ENCODE results near the gene SKP1.
A peak's percentile ranks its signal among the peaks of the same experiment; 100 is the strongest.
"Not testable (repeated sequence)": the region's sequence is repeated elsewhere in the genome, so short reads cannot be mapped to it uniquely, and the experiment has no call there.

SKP1 gene

DNA sequence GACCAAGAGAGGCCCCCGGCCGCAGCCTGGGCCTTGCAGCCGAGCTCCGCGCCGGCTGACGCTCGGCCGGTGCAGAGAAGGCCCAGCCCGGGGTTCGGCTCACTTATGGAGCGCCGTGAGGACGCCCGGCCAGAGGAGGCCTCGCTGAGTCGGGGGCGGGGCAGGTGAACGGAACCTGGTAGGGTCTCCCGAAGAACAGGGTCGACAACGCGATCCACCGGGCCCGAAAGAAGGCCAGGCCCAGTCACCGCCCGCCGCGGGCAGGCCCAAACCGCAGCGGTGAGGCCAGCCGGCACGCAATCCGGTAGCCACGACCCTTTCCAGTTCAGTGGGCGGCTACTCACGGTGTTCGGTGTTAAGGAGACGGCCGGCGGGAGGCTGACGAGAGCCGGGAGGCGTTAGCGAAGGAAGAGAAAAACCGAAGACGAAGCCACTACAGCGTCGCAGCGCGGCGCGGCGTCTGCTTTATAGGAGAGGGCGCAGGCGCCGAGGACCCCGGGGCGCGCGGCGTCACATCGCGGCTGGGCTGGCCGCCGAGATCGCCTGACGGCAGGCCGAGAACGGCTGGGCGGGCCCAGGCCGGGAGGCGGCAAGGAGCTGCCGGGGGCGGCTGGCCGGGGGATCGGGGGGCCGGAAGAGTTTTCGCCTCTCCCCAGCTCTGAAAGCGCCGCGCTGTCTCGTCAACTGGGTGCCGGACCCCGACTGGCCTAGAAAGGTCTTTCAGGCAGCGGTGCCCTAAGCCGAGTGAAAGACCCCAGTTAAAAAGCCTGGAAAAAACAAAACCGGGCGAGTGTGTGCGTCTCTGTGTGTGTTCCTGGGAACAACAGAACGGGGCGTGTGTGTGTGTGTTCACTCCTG, at the start of gene SKP1:
Gene SKP1 (minus strand): TSS at position 440 of the 858 bp plus-strand sequence. CDS start 2,928 bp downstream, outside the sequence.
- peak; percentile 74 to 81 (median 78) for DNase-seq (ENCODE audit: low read depth in 3 of 3)

DNA sequence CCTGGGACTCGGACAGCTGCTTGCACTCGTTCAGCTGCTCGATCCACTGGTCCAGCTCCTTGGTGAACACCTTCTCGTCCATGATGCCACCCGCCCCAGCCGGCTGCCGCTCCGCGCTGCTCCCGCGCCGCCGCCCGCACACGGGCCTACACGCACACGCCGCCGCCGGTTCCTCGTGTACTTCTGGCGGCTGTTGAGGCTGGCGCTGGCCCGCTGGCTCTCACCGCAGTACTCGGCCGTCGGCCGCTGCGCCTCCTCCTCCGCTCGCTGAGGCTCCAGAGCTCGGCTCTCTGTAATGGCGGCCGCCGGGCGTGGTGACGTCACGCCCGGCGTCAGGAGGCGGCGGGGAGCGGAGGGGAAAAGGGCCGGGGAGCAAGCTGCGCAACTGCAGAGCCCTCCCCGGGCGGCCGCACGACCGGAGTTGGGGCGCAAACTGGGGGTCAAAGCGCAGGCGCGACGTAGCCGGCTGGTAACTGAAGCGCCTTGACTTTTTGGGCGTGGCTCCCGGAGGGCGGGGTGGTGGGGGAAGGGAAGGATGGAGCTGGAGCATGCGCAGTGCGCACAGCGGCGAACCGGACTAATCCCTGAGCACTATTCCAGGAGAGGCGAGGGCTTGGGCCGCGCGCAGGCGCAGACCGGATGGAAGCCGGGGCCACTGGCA, 49.2 kb upstream of the SKP1 start, which contains the start of gene PPP2CA:
Gene PPP2CA (minus strand): TSS at position 294 of the 661 bp plus-strand sequence. CDS start 212 bp downstream, at position 82.
- DNase-seq (ENCODE audit: low read depth in 3 of 3), result peak; percentile 99 to 100 (median 99)

DNA sequence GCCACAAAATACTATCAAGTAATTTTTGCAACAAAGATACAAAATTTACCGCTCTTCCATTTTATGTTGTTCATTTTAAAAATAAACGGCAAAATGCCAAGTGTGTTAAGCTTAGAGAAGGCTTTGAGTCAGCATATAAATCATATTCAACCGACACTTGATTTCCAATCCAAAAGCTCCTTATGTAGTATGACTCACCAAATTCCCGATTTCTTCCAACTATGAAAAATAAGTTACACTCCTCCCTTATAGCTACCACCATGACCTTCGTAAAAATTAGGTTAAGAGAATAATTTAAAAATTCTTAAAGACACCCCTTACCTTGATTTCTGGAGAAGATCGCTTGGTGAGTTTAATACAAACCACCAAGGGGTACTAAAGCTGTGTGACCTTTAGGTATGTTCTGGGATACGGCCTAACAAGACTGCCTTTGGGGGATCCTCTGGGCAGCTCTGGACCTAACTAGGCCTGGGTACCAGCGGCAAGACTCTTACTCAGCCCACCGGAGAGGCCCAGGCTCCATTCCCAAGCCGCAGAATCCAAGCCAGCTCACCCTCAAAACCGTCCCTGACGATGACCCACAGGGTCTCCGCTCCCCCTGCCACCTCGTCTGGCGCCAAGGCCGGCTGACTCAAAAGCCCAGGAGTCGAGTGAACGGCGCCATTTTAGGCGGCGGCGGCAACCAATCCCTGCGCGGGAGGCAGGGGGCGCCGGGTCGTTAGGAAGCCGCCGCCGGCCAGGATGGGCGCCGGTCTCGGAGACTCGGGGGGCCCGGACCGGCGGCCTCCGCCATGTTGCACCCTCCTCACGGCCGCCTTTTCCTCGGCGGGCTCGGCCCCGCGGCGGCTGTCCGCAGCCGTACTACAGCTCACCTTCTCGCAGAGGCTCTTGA, 48.4 kb upstream of the SKP1 start:
- peak; percentile 31 to 39 (median 33) for DNase-seq (ENCODE audit: low read depth in 3 of 3)

DNA sequence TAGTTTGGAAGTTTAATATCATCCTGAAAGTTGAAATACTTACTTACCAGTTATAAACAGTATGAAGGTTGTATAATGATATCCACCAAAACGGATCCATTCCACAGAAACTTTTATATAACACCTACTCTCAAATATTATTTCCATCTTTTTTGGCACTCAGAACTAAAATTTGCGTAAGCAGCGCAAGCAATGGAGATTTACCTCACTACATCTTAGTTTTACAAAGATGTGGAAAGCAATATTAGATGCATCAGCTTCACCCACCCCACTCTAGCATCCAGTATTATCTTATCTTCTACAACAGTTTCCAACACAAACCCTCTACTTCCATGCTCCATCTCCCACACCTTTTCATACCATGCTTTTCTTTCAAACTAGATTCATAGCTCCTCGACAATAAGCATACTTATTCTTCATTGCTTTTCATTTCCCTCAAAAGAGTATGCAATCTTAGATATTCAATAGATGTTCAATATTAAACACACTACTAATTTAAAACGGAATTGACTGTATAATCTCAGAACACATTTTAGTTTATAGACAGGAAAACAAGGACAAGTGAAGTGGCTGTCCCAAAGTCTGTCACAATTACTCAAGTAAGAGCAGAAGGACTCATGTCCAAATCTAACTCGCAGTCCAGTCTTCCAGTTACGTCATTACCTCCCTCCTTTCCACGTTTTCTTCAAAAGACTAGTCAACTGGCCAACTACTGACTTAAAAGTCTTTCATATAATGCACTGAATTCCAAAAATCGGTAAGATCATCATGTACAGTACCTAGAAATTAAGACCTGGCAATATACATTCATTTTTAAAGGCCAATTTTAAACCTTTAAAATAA, 46.9 kb upstream of the SKP1 start:
- no peak for DNase-seq (ENCODE audit: low read depth in 3 of 3)

DNA sequence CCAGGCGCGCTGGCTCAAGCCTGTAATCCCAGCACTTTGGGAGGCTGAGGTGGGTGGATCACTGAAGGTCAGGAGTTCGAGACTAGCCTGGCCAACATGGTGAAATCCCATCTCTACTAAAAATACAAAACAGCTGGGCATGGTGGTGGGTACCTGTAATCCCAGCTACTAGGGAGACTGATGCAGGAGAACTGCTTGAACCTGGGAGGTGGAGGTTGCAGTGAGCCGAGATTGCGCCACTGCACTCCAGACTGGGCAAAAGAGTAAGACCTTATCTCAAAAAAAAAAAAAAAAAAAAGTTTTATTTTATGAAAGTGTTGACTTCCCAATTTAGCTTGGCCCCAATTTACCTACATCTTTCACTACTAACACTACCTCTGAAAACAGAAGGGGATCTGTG, 44.9 kb upstream of the SKP1 start:
- not testable (repeated sequence) for DNase-seq (ENCODE audit: low read depth in 3 of 3)

DNA sequence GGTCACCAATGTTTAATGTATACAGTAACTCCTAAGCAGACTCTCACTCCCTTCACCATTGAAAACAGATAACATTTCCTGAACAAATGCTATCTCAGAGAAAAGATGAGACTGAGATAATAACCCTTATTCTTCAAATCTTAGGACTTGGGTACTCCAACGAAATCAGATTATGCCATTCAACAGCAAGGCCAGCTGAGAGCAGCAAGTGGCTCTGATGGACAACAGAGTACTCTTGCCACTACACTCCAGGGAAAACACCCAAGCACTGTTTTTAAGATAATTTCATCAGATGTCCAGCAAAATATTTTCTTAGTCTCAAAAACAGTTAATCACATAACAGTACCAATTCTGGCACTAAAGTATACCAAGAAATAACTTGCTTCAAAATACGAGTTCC, 39.0 kb upstream of the SKP1 start:
- DNase-seq (ENCODE audit: low read depth in 3 of 3), result no peak

DNA sequence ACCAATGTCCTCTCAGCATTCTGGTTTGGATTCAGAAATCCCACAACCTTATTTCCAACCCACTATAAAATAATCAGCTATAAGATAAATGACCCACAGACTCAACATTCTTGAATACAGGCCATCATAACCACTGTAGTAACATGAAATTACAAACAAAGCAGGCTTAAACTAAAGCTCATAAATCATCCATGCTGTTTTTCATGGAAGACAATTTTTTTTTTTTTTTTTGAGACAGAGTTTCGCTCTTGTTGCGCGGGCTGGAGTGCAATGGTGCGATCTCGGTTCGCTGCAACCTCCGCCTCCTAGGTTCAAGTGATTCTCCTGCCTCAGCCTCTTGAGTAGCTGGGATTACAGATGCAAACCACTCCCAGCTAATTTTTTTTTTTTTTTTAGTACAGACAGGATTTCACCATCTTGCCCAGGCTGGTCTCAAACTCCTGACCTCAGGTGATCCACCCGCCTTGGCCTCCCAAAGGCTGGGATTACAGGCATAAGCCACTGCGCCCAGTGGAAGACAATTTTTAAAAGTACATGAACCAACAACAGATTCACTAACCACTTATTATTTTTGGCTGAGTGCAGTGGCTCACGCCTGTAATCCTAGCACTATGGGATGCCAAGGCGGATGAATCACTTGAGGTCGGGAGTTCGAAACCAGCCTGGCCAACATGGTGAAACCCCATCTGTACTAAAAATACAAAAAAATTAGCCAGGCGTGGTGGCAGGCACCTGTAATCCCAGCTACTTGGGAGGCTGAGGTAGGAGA, 34.7 kb upstream of the SKP1 start:
- not testable (repeated sequence) for DNase-seq (ENCODE audit: low read depth in 3 of 3)

DNA sequence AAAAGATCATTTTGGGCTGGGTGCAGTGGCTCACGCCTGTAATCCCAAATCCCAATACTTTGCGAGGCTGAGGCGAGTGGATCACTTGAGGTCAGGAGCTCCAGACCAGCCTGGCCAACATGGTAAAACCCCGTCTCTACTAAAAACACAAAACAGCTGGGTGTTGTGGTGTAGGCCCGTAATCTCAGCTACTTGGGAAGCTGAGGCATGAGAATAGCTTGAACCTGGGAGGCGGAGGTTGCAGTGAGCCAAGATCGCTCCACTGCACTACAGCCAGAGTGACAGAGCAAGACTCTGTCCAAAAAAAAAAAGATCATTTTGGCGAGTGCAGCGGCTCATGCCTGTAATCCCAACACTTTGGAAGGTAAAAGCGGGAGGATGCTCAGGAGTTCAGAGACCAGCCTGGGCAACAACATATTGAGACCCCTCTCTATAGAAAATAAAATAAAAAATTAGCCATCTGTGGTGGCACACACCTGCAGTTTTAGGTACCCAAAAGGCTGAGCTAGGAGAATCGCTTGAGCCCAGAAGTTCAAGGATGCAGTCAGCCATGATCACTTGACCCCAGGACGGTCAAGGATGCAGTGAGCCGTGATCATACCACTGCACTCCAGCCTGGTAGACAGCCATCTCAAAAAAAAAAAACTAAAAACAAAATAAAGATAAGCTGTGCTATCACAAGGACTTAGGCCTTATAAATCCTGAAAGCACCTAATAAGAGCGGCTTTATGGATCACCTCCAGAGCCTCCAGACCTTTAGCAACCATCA, 32.9 kb upstream of the SKP1 start:
- no peak for DNase-seq (ENCODE audit: low read depth in 3 of 3)

DNA sequence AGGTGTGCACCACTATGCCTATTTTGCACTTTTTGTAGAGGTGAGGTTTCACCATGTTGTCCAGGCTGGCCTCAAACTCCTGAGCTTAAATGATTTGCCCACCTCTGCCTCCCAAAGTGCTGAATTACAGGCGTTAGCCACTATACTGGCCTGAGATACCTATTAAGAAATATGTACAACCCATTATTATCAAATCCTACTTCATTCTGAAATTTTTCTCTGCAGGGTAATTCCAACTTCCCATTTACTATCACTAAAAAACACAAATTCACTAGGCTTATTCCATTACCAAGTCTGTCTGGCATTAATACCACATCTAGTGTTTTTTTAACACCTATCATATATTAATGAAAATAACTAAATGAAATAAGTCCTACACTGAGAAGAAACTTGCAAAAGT, 30.9 kb upstream of the SKP1 start:
- DNase-seq (ENCODE audit: low read depth in 3 of 3), result no peak

DNA sequence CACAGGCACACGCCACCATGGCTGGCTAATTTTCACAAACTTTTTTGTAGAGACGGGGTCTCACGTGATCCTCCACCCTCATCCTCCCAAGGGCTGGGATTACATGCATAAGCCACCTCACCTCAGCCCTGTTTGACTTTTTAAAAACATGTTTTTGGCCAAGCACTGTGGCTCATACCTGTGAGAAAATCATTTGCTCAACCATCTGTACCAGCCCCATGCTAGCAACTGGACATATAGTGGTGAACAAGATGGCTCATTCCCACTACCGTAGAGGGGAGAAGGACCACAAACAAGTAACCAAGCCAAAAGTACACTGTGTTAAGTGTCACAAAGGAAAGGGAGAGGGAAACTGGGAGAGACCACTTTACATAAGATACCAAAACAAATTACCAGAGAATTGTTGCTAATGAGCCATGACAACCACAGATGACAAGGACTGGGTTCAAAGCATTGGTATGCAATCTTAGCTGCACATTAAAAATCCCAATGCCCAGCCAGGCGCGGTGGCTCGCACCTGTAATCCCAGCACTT, 29.9 kb upstream of the SKP1 start:
- DNase-seq (ENCODE audit: low read depth in 3 of 3), result no peak

DNA sequence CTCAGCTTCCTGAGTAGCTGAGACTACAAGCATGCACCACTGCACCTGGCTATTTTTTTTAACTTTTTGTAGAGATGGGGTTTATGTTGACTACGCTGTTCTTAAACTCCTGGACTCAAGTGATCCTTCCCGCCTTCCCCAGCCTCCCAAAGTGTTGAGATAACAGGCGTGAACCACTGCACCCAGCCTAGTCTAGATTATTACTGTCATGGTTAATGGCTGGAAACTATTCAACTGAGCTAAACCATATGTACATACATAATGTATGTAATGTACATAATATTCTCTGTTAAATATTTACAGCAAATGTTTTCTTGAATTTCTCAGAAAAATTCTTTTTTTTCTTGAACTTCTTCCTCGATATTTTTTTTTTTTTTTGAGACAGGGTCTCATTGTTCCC, 27.8 kb upstream of the SKP1 start:
- DNase-seq (ENCODE audit: low read depth in 3 of 3), result no peak

DNA sequence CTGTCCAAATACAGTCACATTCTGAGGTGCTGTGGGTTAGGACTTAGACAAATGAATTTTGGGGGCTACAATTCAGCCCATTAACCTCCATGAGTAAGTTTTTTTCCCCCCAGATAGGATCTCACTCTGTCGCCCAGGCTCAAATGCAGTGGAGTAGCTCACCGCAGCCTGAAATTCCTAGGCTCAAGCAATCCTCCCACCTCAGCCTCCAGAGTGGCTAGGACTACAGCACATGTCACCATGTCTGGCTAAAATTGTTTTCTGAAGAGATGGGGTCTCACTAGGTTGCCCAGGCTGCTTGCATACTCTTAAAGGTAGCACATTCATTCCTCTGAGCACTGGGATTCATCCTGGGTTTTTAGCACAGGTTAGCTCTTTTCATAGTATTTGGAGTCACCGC, 26.9 kb upstream of the SKP1 start:
- no peak for DNase-seq (ENCODE audit: low read depth in 3 of 3)

DNA sequence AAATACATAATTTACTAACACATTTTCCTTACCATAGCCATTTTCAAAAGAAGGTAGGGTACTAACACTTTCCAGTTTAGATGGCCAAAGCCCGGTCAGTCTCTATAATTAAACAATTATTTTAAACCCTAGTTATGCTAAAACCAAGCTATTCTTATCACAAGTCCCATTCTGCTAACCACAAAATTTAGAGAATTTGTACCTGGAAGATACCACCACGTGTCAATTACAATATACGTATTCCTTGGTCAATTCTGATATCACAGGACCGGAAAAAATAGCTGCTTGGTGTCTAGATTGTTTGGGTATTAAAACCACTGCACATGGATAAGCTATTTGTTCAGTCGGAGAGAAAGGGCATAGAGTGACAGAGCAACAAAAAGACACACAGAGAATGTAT, 18.9 kb upstream of the SKP1 start:
- no peak for DNase-seq (ENCODE audit: low read depth in 3 of 3)

DNA sequence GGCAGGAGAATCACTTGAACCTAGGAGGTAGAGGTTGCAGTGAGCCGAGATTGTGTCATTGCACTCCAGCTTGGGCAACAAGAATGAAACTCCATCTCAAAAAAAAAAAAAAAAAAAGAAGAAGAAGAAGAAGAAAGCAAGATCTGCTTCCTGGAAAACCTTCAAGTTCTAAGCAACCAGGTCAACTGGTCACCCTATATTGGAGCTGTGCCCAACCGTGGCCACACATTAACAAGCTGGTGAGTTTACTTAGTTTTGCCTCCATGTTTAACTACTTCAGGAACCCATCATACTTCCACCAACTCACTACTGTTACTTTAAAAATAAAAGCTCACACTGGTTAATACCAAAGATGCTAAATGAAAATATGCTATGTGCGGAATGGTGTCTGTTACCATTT, 12.3 kb upstream of the SKP1 start:
- no peak for DNase-seq (ENCODE audit: low read depth in 3 of 3)

DNA sequence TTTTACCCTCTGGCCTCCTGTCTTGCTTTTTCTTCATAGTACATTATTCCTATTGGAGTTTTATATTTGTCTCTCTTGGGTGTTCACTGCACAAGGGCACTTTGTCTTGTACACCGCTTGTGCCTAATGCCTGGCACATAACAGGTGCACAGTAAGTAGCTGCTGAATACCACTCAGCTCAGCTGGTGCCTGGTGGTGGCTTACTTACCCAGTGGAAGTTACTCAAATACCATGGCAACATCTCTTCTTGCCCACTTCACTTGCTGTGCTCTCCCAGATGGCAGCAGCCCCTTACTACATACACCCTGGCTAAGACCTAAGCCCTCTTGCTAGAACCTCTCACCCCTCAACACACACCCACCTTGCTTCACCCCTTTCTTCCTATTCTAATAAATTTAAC, 11.3 kb upstream of the SKP1 start:
- DNase-seq (ENCODE audit: low read depth in 3 of 3), result no peak

DNA sequence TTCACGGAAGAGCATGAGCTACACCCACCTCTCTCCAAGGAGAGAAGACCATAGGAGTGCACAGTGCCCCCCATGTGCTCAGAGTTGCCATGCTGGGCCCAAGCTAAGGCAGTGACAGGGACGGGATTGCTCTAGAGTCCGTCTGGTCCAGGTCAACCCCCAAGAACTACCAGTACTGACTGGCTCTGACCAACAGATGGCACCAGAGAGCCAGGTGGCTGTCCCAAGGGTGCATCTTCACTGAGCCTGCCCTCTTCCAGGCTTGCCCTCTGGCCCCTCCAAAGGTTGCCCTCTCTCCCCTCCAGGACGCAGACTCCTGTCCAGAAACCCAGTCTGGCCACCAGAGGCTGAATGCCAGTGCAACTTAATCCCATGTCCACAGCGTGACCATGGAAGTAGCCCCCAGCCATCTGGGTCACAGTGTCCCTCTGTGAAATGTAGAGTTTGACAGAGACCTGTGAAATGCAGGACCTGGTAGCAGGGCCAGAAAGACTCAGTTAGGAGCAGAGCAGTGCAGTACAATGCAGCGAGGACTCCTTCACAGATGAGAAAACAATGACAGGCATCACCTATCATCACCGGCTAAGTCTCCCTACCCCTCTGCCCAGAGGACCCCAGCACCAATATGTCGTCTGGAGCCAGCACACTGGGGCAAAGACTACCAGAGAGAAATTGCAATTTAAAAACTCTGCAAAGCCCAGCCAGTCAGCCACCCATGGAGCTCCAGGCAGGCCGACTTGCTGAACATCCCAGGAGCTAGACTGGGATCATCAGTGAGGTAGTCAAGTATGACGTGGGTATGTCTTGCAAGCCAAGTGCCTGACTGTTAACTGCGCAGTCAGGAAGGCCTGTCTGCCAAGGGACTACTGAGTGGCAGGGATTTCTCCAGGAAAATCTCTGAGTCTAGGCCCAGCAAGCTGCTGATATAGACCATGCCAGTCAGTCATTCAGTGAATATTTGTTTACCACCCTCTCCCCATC, 7.7 kb upstream of the SKP1 start:
- peak; percentile 56 to 64 (median 61) for DNase-seq (ENCODE audit: low read depth in 3 of 3)

DNA sequence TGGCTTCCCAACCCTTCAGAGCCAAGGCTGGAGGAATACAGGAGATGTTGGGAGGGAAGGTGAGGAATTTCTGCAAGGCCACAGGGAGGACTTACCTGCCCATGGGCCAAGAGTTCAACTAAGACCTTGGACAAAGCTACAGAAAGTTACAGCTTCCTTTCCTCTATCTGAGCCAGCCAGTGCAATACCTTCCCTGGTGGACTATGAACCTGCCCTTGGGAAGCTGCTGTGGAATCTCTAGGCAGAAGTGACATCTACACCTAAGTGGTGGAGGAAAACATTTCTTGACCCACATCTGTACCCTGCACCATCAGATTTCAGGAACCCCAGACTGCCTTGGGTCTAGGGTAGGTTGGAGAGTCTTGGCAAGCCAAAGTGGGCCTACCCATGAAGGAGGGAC, 6.7 kb upstream of the SKP1 start:
- DNase-seq (ENCODE audit: low read depth in 3 of 3), result no peak

DNA sequence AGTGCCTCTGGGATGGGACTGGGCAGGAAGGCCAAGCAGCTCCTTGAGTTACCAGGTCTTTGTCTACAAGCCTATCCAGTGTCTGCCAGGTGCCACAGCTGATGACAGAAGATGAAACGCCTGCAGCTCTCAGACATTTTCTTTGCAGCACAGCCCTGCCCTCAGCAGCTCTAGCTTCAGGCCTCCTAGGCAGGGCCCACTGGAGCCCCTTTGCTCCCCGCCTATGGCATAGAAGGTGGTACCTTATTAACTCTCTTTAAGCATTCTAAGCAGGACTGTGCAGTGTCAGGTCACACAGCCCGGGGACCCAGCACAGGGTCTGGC, 1.3 kb upstream of the SKP1 start:
- DNase-seq (ENCODE audit: low read depth in 3 of 3), result no peak
